ENCODE results near the gene NDUFV3.

- no peak for TF ChIP-seq CTCF (IDR thresholded peaks at IDR 0.05)
- no peak for TF ChIP-seq ZFX (IDR thresholded peaks at IDR 0.05; ENCODE audit: borderline replicate concordance)
Observed at GRCh38 chr21:42850463-42850862, 42.6 kb upstream of the NDUFV3 start.
